ENCODE measurements around the gene SLC7A5. TPM values are rescaled to one million over a fixed set of nuclear protein-coding genes. Genes with fewer than 3 reads are reported as not detected.

The SLC7A5 gene
- total and polyA plus RNA-seq, 2 of the 4 experiments (the other 2 are of a cell fraction) = 11.3 to 101 TPM

DNA sequence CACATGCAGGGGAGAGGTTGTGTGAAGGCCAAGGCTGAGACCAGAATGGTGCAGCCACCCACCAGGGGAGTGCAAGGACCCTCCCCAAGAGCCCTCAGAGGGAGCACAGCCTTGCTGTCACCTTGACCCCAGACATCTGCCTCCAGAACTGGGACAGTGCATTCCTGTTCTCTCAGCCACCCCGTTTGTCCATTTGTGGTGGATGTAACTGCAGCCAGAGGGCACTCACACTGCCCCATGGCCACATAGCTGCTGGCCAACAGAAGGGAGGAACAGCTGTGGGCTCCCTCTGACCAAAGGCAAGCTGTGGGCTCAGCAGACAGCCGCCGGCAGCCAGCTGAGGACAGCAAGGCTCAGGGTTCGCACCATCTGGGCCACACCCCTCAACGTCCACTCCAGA lies 53.7 kb downstream of the SLC7A5 start:
- no peak overlapping the region for H3K4me3 ChIP-seq (ENCODE audit: insufficient read depth, low read depth, low read length)
- POLR2A ChIA-PET (ENCODE audit: unreplicated experiment) = no interaction called here
- peaks cover 28% of the 10 kb centered on the region for H3K9me3 ChIP-seq (ENCODE audit: control insufficient read depth, insufficient read depth, low read length)
- TF ChIP-seq CEBPB (IDR thresholded peaks at IDR 0.05; ENCODE audit: low read depth, low read length) (no peak), BHLHE40 (IDR thresholded peaks at IDR 0.05; ENCODE audit: low read depth, low read length) (no peak), RAD21 (IDR thresholded peaks at IDR 0.05; ENCODE audit: low read length) (no peak)
- TF ChIP-seq, protein P1, sequence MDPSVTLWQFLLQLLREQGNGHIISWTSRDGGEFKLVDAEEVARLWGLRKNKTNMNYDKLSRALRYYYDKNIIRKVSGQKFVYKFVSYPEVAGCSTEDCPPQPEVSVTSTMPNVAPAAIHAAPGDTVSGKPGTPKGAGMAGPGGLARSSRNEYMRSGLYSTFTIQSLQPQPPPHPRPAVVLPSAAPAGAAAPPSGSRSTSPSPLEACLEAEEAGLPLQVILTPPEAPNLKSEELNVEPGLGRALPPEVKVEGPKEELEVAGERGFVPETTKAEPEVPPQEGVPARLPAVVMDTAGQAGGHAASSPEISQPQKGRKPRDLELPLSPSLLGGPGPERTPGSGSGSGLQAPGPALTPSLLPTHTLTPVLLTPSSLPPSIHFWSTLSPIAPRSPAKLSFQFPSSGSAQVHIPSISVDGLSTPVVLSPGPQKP (IDR thresholded peaks at IDR 0.05; ENCODE audit: borderline replicate concordance, low read depth, low read length) = no peak
- no peak overlapping the region for H3K4ac ChIP-seq (ENCODE audit: low read depth, low read length)
- no peak overlapping the region for H3K23ac ChIP-seq (ENCODE audit: low read depth, low read length)
- no peak overlapping the region for H4K91ac ChIP-seq (ENCODE audit: insufficient read depth, low read depth, low read length)
- peaks cover 12% of the 10 kb centered on the region for H3K27me3 ChIP-seq (ENCODE audit: control insufficient read depth, insufficient read depth, low read length)
- H2AFZ ChIP-seq (replicated peaks; ENCODE audit: low read length, poor library complexity) = no peak overlapping the region
- no peak overlapping the region for H2BK20ac ChIP-seq (ENCODE audit: low read depth, low read length)
- H4K20me1 ChIP-seq (ENCODE audit: insufficient read depth, low read length) = no peaks in the 10 kb centered on the region
- H3K4me1 ChIP-seq (ENCODE audit: control insufficient read depth, insufficient read depth, low read length) = no peaks in the 10 kb centered on the region
- dilution Hi-C loops (cut with HindIII; ENCODE audit: low sequenced_read_pairs, unreplicated experiment) = no loop called here
- H2BK5ac ChIP-seq (ENCODE audit: low read depth, low read length, poor library complexity, severe bottlenecking) = no peak overlapping the region
- no peak overlapping the region for H4K8ac ChIP-seq (ENCODE audit: low read depth in 2 of 2, low read length in 2 of 2)
- no peak overlapping the region for H4K5ac ChIP-seq (ENCODE audit: low read depth, low read length)
- H3K14ac ChIP-seq (replicated peaks; ENCODE audit: low read depth, low read length) = no peak overlapping the region
- no peak overlapping the region; the same call in 1 of the 2 replicates for H2AK5ac ChIP-seq (ENCODE audit: low read depth, low read length)
- CTCF ChIA-PET = no interaction called here
- 57% methylated on average over 3 of the region's 5 CpGs; no CpG with 5 or more reads in 1 of the 2 experiments for WGBS, 2 experiments (ENCODE audit: extremely low coverage in 2 of 2, insufficient read length in 1 of 2)
- H3K56ac ChIP-seq (ENCODE audit: extremely low read depth, insufficient read depth, low read length) = no peak overlapping the region
- no peak overlapping the region for H3K4me2 ChIP-seq (ENCODE audit: low read depth, low read length)
- intact Hi-C loops (cut with micrococcal nuclease) = no loop called here
- no peak overlapping the region for H3K27ac ChIP-seq (ENCODE audit: insufficient read depth, low read length)
- no peak overlapping the region for H2BK15ac ChIP-seq (ENCODE audit: low read depth, low read length)
- DNase-seq = no peak
- H3K9me1 ChIP-seq (ENCODE audit: insufficient read depth, low read length) = no peaks in the 10 kb centered on the region
- in situ Hi-C loops (cut with MboI; ENCODE audit: low sequenced_read_pairs) = no loop called here
- H3K36me3 ChIP-seq (ENCODE audit: control insufficient read depth, insufficient read depth, low read length) = no peaks in the 10 kb centered on the region
- no peak overlapping the region for H2BK120ac ChIP-seq (ENCODE audit: low read depth, low read length)
- ATAC-seq (ENCODE audit: low read depth) = 0 out of 2 replicates have a peak, but pooled peaks have one; percentile 17
- no peak overlapping the region for H3K9ac ChIP-seq (ENCODE audit: low read depth, low read length)
- no peak overlapping the region for H2AK9ac ChIP-seq (replicated peaks; ENCODE audit: low read depth, low read length, poor library complexity)
- H3K18ac ChIP-seq (ENCODE audit: low read depth, low read length) = no peak overlapping the region
- no peaks in the 10 kb centered on the region for H3K79me1 ChIP-seq (ENCODE audit: low read depth in 1 of 2, low read length in 2 of 2)
- no TSS peak for BruUV-seq (replicated peaks)
